Erythroblast (primary cell): ENCODE results near the gene DAPK3.

Source experiments
- GATA1 ChIP-seq: IDR thresholded peaks from 2 replicates; pipeline ENCODE4 v1.6.1; 2011; ENCODE audit warnings: low read depth, mild to moderate bottlenecking, control low read depth, low read length, moderate library complexity
- POLR2A ChIP-seq: IDR thresholded peaks from 2 replicates; pipeline ENCODE4 v1.6.1; 2011; ENCODE audit warnings: mild to moderate bottlenecking, low read length

- TF ChIP-seq POLR2A (no peak), GATA1 (no peak)
These were observed 16.9 kb upstream of the DAPK3 start for GRCh38 chr19:3987619-3988371.
